ENCODE results near the gene MDH1B. TPM values are rescaled to one million over a fixed set of nuclear protein-coding genes. Genes with fewer than 3 reads are reported as not detected.

MDH1B gene
- total RNA-seq, 6 donors from 2014 or later: 0.43 to 12.7 (median 2.9) TPM

- DNase-seq (no peak), ATAC-seq (ENCODE audit: low FRiP score in 2 of 2) (no peak)
- 65 to 76% methylated on average over 2 of the region's 2 CpGs for WGBS, 2 donors
- Histone ChIP-seq H3K4me1 (no peaks in the 10 kb centered on the region), H3K9me3 (no peaks in the 10 kb centered on the region), H3K36me3 (no peaks in the 10 kb centered on the region), H3K27ac (no peak overlapping the region), H3K4me3 (no peak overlapping the region), H3K27me3 (no peaks in the 10 kb centered on the region)
- TF ChIP-seq EP300 (IDR thresholded peaks at IDR 0.05): no peak
- no peak for TF ChIP-seq POLR2A (IDR thresholded peaks at IDR 0.05)
- no peak for TF ChIP-seq POLR2AphosphoS5 (IDR thresholded peaks at IDR 0.05)
- TF ChIP-seq CTCF (IDR thresholded peaks at IDR 0.05): no peak
These were observed 76.7 kb downstream of the MDH1B start for GRCh38 chr2:206688453-206688852.

Small RNA genes lying within 50 kb of the gene (small RNA-seq; reads per million reads assigned to genes)
- gene MIR3130-2 (0 reads per million in 4 donors), gene RF00019 (0 reads per million in 4 donors)

Other genes with a start within 250 kb of the MDH1B start
- not detected for gene FAM237A, start 122.8 kb downstream of the MDH1B start, total RNA-seq
- gene DYTN, start 46.9 kb downstream of the MDH1B start, total RNA-seq: not detected
- 10 to 100 TPM; 10.7 to 32.8 (median 21.1) TPM for gene FASTKD2, start 278 bp upstream of the MDH1B start, total RNA-seq
- gene CPO, start 174.2 kb upstream of the MDH1B start, total RNA-seq: not detected